ENCODE results near the gene ABCC2.

ABCC2 gene

GRCh38 chr10:99804471-99804870, 22.0 kb downstream of the ABCC2 start:
- H4K20me1 ChIP-seq (ENCODE audit: insufficient read depth, low read length, poor library complexity, severe bottlenecking): no peaks in the 10 kb centered on the region
- H3F3A ChIP-seq (ENCODE audit: low read depth): no peaks in the 10 kb centered on the region
- TF ChIP-seq EZH2phosphoT487 (IDR thresholded peaks at IDR 0.05; ENCODE audit: borderline replicate concordance): no peak
- no peak for TF ChIP-seq CTCF (conservative IDR thresholded peaks at IDR 0.05; ENCODE audit: low read length)
- no peaks in the 10 kb centered on the region for H3K9me3 ChIP-seq (ENCODE audit: insufficient read depth, low read depth, low read length)
- no peak overlapping the region for H3K4me2 ChIP-seq (ENCODE audit: low read depth, low read length, poor library complexity, severe bottlenecking)
- H3K9ac ChIP-seq (ENCODE audit: low read depth, low read length, poor library complexity, severe bottlenecking): no peak overlapping the region
- no peaks in the 10 kb centered on the region for H3K4me1 ChIP-seq (ENCODE audit: insufficient read depth, low read length, poor library complexity, severe bottlenecking)
- no peaks in the 10 kb centered on the region for H3K27me3 ChIP-seq (ENCODE audit: insufficient read depth, low read length, poor library complexity, severe bottlenecking)
- no peaks in the 10 kb centered on the region for H3K9me2 ChIP-seq (replicated peaks; ENCODE audit: low read depth, low read length)
- H3K4me3 ChIP-seq (ENCODE audit: low read length, poor library complexity, severe bottlenecking): no peak overlapping the region
- H2AFZ ChIP-seq (ENCODE audit: low read length): no peak overlapping the region
- H3K79me2 ChIP-seq (ENCODE audit: insufficient read depth, low read length): no peaks in the 10 kb centered on the region
- H3K36me3 ChIP-seq (ENCODE audit: insufficient read depth, low read length): no peaks in the 10 kb centered on the region

- Histone ChIP-seq H3K27me3 (ENCODE audit: insufficient read depth, low read length, poor library complexity, severe bottlenecking) (no peaks in the 10 kb centered on the region), H3K36me3 (ENCODE audit: insufficient read depth, low read length) (no peaks in the 10 kb centered on the region)
- TF ChIP-seq CTCF (conservative IDR thresholded peaks at IDR 0.05; ENCODE audit: low read length) (no peak), EZH2phosphoT487 (IDR thresholded peaks at IDR 0.05; ENCODE audit: borderline replicate concordance) (no peak)
These were observed 22.8 kb downstream of the ABCC2 start for GRCh38 chr10:99805190-99805589.

GRCh38 chr10:99806091-99806490, 23.7 kb downstream of the ABCC2 start:
- Histone ChIP-seq H3K4me2 (ENCODE audit: low read depth, low read length, poor library complexity, severe bottlenecking) (no peak overlapping the region), H2AFZ (ENCODE audit: low read length) (no peak overlapping the region), H3K4me1 (ENCODE audit: insufficient read depth, low read length, poor library complexity, severe bottlenecking) (no peaks in the 10 kb centered on the region), H3K36me3 (ENCODE audit: insufficient read depth, low read length) (no peaks in the 10 kb centered on the region), H3K9me2 (replicated peaks; ENCODE audit: low read depth, low read length) (no peaks in the 10 kb centered on the region), H4K20me1 (ENCODE audit: insufficient read depth, low read length, poor library complexity, severe bottlenecking) (no peaks in the 10 kb centered on the region), H3K27me3 (ENCODE audit: insufficient read depth, low read length, poor library complexity, severe bottlenecking) (no peaks in the 10 kb centered on the region), H3K4me3 (ENCODE audit: low read length, poor library complexity, severe bottlenecking) (no peak overlapping the region), H3K9ac (ENCODE audit: low read depth, low read length, poor library complexity, severe bottlenecking) (no peak overlapping the region), H3K79me2 (ENCODE audit: insufficient read depth, low read length) (no peaks in the 10 kb centered on the region), H3K9me3 (ENCODE audit: insufficient read depth, low read depth, low read length) (no peaks in the 10 kb centered on the region), H3F3A (ENCODE audit: low read depth) (no peaks in the 10 kb centered on the region)
- TF ChIP-seq CTCF (conservative IDR thresholded peaks at IDR 0.05; ENCODE audit: low read length): no peak
- TF ChIP-seq EZH2phosphoT487 (IDR thresholded peaks at IDR 0.05; ENCODE audit: borderline replicate concordance): no peak

More at GRCh38 chr10:99805190-99805589, 22.8 kb downstream of the ABCC2 start:
- no peak overlapping the region for H3K4me2 ChIP-seq (ENCODE audit: low read depth, low read length, poor library complexity, severe bottlenecking)
- H3K9ac ChIP-seq (ENCODE audit: low read depth, low read length, poor library complexity, severe bottlenecking): no peak overlapping the region
- H3F3A ChIP-seq (ENCODE audit: low read depth): no peaks in the 10 kb centered on the region
- no peaks in the 10 kb centered on the region for H3K79me2 ChIP-seq (ENCODE audit: insufficient read depth, low read length)
- no peaks in the 10 kb centered on the region for H3K9me3 ChIP-seq (ENCODE audit: insufficient read depth, low read depth, low read length)
- H3K9me2 ChIP-seq (replicated peaks; ENCODE audit: low read depth, low read length): no peaks in the 10 kb centered on the region
- H4K20me1 ChIP-seq (ENCODE audit: insufficient read depth, low read length, poor library complexity, severe bottlenecking): no peaks in the 10 kb centered on the region
- no peaks in the 10 kb centered on the region for H3K4me1 ChIP-seq (ENCODE audit: insufficient read depth, low read length, poor library complexity, severe bottlenecking)
- no peak overlapping the region for H2AFZ ChIP-seq (ENCODE audit: low read length)
- H3K4me3 ChIP-seq (ENCODE audit: low read length, poor library complexity, severe bottlenecking): no peak overlapping the region

Measured in Loucy (cell line).